C4-2B (cell line): ENCODE data around the gene SLC22A25.
"Not testable (repeated sequence)": the region's sequence is repeated elsewhere in the genome, so short reads cannot be mapped to it uniquely, and the experiment has no call there.

Experiments used
- H3K27ac ChIP-seq: fragments of 450-650 bp; 2 replicates; pipeline ENCODE4 v1.5.1; 2017
- CTCF ChIP-seq: fragments of 450-650 bp; conservative IDR thresholded peaks from 2 replicates; pipeline ENCODE4 v1.5.1; 2017; ENCODE audit warnings: mild to moderate bottlenecking
- ZFX ChIP-seq: fragments of 450-650 bp; IDR thresholded peaks from 2 replicates; pipeline ENCODE4 v1.6.1; 2017

The SLC22A25 gene

DNA sequence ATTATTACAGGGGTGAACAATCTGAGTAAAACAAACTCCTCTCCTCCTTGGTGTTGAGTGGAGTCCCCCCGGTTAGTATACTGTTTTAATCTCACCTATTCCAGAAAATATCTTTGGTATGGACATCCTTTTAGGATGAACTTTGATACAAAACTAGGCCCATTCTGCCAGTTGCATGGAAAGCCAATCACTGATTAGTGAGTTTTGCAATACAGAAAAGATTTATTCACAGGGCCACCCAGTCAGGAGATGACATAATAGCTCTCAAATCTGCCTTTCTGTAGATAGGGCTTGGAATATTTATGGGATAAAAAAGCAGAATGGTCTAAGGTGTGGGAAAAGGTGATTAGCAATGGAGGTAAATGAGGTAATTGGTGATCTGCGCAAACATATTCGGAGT lies 30.3 kb upstream of the SLC22A25 start:
- no peak overlapping the region for H3K27ac ChIP-seq

DNA sequence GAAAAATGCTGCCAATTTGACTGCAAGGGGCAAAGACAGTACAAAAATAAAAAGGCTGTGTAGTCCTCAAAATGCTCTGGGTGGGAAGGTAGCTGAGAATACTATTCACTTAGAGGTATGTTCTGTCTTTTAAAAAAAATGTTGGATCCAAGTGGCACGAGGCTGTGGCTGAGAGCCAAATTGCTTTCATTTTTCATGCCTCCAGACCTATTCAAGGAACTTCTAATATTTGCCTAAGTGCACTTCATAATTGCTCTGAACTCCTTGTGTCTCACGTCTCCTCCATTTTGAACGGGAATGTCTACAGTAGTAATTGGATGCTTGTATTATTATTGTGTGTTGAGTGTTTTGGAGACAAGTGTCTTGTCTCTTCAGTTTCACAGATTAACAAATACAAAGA lies 19.1 kb upstream of the SLC22A25 start:
- no peak overlapping the region for H3K27ac ChIP-seq
- TF ChIP-seq ZFX, result no peak
- no peak for TF ChIP-seq CTCF

More for the DNA sequence above, 30.3 kb upstream of the SLC22A25 start:
- no peak for TF ChIP-seq ZFX
- TF ChIP-seq CTCF, result no peak

DNA sequence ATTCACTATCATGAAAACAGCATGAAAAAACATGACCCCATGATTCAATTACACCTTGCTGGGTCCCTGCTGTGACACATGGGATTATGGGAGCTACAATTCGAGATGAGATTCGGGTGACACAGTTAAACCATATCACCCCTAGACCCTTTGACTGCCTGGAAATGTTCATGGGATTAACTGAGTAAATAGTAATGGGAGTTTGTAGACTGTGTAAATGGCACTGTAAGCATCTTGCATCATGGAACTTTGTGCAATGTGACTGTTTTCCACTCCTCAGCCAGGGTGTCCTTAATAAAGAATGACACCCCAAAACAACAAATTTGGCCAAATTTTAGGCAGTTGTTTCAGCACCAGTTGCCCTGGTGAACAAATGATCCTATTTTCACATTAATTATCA lies 7.9 kb upstream of the SLC22A25 start:
- TF ChIP-seq ZFX (no peak), CTCF (no peak)
- no peak overlapping the region for H3K27ac ChIP-seq

- TF ChIP-seq ZFX (no peak), CTCF (no peak)
- no peak overlapping the region for H3K27ac ChIP-seq
Measured at GRCh38 chr11:63250162-63251050, 7.0 kb upstream of the SLC22A25 start.

- no peak overlapping the region for H3K27ac ChIP-seq
- TF ChIP-seq ZFX (no peak), CTCF (no peak)
Measured at GRCh38 chr11:63248966-63249365, 5.6 kb upstream of the SLC22A25 start.

GRCh38 chr11:63247237-63248002 lies 4.0 kb upstream of the SLC22A25 start:
- H3K27ac ChIP-seq, result not testable (repeated sequence)

DNA sequence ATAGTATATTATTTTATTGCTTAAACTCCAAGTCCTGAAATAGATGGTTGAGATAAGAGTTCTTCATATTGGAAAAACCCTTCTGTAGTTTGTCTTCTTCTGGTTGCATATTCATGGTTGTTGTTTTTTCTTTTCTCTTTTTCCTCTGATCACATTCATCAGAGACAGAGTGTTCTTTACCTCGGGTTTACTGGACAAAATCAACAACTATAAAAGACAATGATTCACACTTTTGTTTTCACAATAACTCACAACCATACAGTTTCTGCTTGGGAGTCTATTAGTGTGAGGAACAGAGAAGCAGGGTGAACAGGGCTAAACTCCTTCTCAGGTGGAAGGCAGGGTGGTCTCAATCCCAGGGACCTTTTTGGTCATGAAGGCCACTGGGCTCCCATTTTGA lies 2.6 kb upstream of the SLC22A25 start:
- TF ChIP-seq CTCF (no peak), ZFX (no peak)

More for the DNA sequence above, 2.6 kb upstream of the SLC22A25 start:
- no peak overlapping the region; the same call in 1 of the 2 replicates for H3K27ac ChIP-seq
